ENCODE data around the gene TEX35.
A peak's percentile ranks its signal among the peaks of the same experiment; 100 is the strongest.
"Not testable (repeated sequence)": the region's sequence is repeated elsewhere in the genome, so short reads cannot be mapped to it uniquely, and the experiment has no call there.

The TEX35 gene

DNA sequence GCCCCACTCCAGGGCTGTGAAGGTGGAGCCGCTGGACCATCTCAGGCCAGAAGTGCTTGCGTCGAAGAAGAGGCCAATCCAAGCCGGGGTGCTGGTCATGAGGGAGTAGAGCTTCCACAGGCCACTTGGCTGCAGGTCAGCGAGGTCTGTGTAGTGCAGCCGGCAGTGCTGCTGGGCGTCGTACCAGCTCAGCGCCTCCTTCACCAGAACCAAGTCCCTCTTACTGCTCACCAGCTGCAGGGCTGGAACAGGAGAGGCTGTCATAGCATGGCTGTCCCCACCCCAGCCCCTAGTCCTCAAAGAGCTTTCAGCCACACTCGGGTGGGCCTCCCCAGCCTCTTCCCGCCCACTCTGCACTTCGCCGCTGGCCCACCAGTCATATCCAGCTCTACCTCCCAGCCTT, 18.3 kb upstream of the TEX35 start:
- peak; percentile 32 for DNase-seq (ENCODE audit: low spot score)

GRCh38 chr1:178495158-178495557, 17.8 kb upstream of the TEX35 start:
- peak; percentile 15 for DNase-seq (ENCODE audit: low spot score)

DNA sequence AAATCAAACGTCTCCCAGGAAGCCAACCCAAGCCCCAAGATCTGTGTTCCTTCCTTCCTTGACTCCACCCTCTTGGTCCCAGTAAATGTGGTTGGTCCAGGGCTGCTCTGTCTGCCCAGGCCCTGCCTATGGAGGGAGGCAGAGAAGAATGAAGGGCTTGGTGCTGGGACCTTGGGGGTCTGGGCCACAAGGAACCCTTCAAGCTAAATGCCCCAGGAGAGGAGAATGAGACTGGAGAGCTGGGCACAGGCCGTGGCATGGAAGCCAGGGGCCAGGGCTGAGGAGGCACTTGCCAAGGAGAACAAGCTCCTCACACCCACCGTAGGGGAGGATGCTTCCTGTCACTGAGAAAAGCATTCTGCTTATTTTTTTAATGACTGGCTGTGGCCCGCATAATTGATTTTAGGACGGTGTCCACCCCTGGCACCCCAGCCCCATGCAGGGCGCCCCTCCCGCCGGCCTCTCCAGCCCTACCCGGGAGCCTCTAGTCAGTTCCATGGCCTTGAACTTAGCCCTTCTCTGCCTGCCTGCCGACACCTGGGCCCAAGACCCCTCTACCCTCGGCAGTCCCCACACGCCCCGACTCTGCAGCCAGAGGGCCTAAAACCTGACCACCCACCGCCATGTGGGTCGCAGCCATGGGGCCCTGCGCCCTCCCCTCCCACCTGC, 17.0 kb upstream of the TEX35 start:
- DNase-seq (ENCODE audit: low spot score): peak; percentile 33

DNA sequence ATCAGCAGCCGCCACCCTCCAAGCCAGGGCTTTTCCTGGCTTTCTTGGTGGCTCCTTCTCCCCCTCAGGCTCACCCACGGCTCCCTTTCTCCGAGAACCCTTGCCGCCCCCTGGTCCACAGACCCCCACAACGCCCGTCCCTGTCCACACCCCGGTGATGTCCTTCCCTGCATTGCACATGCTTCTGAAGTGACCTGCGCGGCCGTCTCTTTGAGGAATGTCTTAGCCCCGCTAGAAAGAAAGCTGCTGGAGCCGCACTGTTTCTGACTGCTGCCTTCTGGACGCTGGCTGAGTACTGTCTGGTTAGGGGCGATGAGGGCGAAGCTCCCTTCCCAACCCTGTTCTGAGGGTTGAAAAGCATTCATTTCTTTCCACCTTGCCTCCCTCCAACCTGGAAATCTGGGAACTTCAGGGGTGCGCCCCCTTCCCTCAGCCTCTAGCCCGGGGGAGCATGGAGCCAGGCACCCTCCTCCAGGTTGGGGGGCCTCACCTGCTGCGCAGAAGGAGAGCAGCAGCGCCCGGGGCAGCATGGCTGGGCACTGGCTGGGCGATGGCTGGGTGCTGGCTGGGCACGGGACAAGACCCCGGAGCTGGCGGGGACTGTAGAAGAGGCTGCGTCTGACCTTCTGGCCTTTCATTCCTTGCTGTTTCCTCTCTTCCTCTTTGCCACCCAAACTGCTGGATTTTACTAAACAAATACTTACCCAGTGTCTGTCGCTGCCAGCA, 16.3 kb upstream of the TEX35 start, which contains the start of gene CLEC20A:
CLEC20A (minus strand) TSS at position 555 of the 726 bp plus-strand sequence; CDS start at position 530, 25 bp downstream.
- peak; percentile 42 for DNase-seq (ENCODE audit: low spot score)

DNA sequence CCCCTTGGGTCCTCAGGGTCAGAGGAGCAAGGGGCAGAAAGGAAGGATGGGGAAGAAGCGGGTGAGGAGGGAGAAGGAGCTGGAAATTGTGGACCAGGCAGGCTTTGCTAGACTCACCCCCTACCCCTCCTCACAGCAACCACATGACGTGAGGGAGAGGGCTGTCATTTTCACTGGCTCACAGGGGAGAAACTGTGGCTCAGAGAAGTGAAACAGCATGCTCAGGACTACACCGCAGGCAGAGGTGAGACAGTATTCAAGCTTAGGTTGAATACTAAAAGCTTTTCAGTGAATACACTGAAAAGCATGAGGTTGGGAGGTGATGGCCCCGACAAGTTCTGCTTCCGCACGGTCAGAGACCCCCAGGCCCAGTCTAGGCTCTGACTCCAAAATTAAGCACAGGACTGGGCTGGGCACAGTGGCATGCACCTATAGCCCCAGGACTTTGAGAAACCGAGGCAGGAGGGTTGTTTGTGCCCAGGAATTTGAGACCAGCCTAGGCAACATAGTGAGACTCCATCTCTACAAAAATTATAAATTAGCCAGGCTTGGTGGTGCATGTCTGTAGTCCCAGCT, 14.9 kb upstream of the TEX35 start:
- DNase-seq (ENCODE audit: low spot score): no peak

- DNase-seq (ENCODE audit: low spot score): peak; percentile 44
Observed at GRCh38 chr1:178498896-178499675, 13.8 kb upstream of the TEX35 start.

DNA sequence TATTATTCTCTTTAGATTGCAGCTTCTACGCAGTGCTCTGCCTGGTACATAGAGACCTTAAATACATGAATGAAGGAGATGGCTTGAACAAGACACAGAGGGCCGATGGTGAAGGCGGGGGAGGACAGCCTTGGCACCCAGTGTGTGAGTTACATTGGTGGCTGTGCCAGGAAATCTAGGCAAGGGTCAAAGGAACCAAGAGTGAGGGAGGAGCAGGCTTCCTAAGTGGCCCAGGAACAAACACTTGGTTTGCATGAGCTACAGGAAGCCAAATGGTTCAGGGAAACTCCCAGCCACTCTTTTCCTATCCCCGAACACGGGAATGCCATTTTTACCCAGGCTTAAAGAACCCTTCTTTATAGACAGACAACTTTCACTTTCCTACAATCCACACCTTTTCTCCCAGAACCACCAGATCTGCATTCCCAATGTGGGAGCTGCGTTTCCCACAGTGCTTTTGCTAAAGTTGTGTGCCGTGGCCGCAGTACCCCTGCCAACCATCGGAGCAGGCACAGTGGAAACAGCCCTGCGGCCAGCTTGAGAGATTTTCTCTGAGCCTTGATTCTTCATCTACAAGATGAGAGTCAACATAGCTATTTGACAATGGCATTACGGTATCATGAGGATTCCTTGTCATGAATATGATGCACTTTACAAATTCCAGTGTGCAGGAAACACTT, 12.7 kb upstream of the TEX35 start:
- DNase-seq (ENCODE audit: low spot score): no peak

- no peak for DNase-seq (ENCODE audit: low spot score)
Observed at GRCh38 chr1:178500936-178501554, 11.9 kb upstream of the TEX35 start.

GRCh38 chr1:178501705-178502329, 11.1 kb upstream of the TEX35 start:
- peak; percentile 87 for DNase-seq (ENCODE audit: low spot score)

GRCh38 chr1:178502330-178502714, 10.6 kb upstream of the TEX35 start:
- no peak for DNase-seq (ENCODE audit: low spot score)

DNA sequence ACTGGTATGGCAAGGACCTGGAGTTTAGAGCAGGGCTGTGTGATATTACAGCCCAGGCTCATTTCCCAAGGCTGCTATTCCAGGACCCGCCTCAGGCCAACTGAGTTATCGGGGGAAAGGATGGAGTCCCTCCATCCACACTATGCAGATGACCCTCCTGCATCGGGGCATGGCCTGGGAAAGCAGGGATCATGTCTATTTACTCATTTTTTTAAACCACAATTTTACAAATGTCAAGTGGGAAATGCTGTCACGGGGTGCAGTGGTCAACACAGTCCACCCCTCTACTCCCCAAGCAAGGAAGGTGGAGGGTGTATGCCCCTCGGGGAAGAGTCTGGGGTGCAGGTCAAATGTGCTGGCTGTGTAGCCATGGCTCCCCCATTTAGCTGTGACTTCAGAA, 10.1 kb upstream of the TEX35 start:
- DNase-seq (ENCODE audit: low spot score): no peak

DNA sequence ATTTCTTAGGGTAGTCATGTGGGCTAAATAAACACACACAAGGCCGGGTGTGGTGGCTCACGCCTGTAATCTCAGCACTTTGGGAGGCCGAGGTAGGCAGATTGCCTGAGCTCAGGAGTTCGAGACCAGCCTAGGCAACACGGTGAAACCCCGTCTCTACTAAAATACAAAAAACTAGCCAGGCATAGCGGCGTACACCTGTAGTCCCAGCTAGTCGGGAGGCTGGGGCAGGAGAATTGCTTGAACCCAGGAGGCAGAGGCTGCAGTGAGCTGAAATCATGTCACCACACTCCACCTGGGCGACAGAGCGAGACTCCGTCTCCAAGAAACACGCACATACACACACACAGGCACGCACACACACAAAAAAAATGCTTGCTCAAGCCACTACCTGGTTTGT, 9.6 kb upstream of the TEX35 start:
- DNase-seq (ENCODE audit: low spot score): not testable (repeated sequence)

DNA sequence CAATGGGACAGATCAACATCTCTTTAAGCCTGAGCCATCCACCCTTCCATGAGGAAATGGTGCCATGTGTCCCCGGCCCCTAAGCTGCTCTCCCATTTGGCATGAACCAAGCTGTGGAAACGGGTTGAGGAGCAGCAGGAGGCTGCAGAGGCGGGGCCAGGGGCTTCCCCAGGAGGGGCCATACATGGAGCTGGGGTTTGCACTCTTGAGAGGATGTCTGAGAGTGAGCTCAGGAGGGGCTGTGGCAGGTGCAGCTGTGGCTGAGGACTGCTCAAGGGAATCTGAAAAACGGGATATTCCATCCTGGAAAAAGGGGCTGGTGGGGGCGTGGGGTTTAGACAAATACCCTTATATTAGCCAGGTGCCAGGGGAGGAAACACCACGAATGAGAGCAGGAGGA, 9.1 kb upstream of the TEX35 start:
- DNase-seq (ENCODE audit: low spot score): no peak

GRCh38 chr1:178504286-178504685, 8.6 kb upstream of the TEX35 start:
- DNase-seq (ENCODE audit: low spot score): no peak

DNA sequence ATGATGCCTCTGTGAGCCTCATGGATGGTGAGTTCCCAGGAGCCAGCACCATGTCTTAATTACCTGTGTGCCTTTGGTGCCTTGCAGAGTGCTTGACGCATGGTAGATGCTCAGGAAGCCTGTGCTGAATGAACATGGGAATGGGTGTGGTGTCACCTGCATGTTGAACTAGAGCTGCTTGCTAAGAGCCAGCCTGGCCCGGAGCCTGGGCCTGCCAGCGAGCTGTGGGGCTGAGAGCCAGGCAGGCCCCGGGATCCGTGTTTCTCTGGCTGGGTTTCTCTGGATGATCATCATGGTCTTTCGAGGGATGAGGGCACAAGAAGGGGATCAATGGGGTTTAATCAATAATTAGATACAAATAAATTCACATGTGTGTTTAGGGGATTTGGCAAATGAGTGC, 6.7 kb upstream of the TEX35 start:
- DNase-seq (ENCODE audit: low spot score): no peak

DNA sequence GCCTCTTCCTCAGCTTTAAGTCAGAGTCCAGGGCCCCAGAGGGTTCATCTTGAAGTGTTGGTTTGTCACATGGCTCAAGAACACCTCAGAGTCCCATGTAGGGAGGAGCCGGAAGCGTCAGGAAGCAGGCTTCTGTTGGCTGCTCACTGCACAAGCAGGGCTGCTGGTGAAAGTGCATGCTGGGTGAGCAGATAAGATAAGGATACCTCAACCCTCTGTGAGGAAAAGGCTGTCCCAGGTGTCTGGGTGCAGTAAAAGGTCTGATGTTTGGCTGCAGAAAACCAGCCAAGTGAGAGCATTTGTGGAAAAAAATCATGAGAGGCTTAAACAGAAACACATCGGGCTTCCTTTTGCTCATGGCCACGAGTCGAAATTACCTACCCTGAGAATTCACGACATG, 6.2 kb upstream of the TEX35 start:
- DNase-seq (ENCODE audit: low spot score): no peak

GRCh38 chr1:178509414-178510007, 3.4 kb upstream of the TEX35 start:
- no peak for DNase-seq (ENCODE audit: low spot score)

GRCh38 chr1:178510155-178510554, 2.8 kb upstream of the TEX35 start:
- no peak for DNase-seq (ENCODE audit: low spot score)

GRCh38 chr1:178513278-178513983, 522 bp downstream of the TEX35 start:
- no peak for DNase-seq (ENCODE audit: low spot score)

DNA sequence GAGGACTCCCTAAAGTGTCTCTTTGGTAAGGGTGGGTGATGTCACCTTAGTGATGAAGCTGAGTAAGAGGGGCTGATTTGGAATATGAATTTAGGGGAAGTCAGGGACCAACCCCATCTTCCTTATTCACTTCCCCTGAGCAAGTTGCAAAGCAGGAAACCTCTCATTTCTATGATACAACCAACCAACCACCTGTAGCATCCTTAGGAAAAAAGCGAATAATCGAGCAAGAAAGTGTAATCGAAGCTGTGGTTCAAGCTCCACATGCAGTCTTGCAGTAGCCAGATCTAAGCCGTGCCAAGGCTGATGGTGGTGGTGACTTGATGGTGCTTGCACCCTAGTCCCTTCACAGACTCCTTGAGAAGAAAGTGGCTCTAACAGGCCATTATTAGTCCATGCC, 3.2 kb downstream of the TEX35 start:
- no peak for DNase-seq (ENCODE audit: low spot score)

Measured in ecto neural progenitor cell (in vitro differentiated cells).